IMR-90 (cell line): ENCODE measurements around the gene TAF11L12. TPM values are rescaled to one million over a fixed set of nuclear protein-coding genes. Genes with fewer than 3 reads are reported as not detected.
"Not testable (repeated sequence)": the region's sequence is repeated elsewhere in the genome, so short reads cannot be mapped to it uniquely, and the experiment has no call there.

ENCODE experiments used
- ATAC-seq: fragments of 200-7000 bp; cut with Tn5 transposase; 2 replicates; pipeline ENCODE4 v1.9.1; 2020; ENCODE audit warnings: low read depth, mild to moderate bottlenecking, moderate library complexity
- BruUV-seq: library from RNA; stranded (reverse); fragments of 400-500 nt; replicated peaks from 2 replicates; lab custom pipeline; 2021; lab: Mats Ljungman, UMichigan
- CTCF ChIA-PET: fragments of 300-600 bp; formaldehyde crosslinking; extraction: SDS; loops from one replicate; lab custom pipeline; 2021; ENCODE audit warnings: antibody characterized with exemption; lab: Yijun Ruan, JAX
- POLR2A ChIA-PET: fragments of 300-600 bp; sonication (Branson Sonifier 250); formaldehyde crosslinking; loops from one replicate; lab custom pipeline; 2022; ENCODE audit warnings: antibody characterized with exemption; ENCODE audit not compliant: unreplicated experiment; lab: Charles Lee
- DNase-seq: peaks from one replicate; pipeline ENCODE4 v3.0.0; 2013
- H2AFZ ChIP-seq: replicated peaks from 2 replicates; pipeline ENCODE3; 2013; ENCODE audit warnings: low read length, mild to moderate bottlenecking; ENCODE audit not compliant: poor library complexity
- H2AK5ac ChIP-seq: 2 replicates; pipeline ENCODE4 v1.6.1; 2013; ENCODE audit warnings: low read depth, low read length, inconsistent platforms
- H2AK9ac ChIP-seq: replicated peaks from 2 replicates; pipeline ENCODE3; 2013; ENCODE audit warnings: mild to moderate bottlenecking, low read depth, low read length, moderate library complexity; ENCODE audit not compliant: poor library complexity
- H2BK120ac ChIP-seq: 2 replicates; pipeline ENCODE4 v1.6.1; 2013; ENCODE audit warnings: low read depth, low read length, inconsistent platforms
- H2BK15ac ChIP-seq: 3 replicates; pipeline ENCODE4 v1.6.1; 2013; ENCODE audit warnings: low read depth, low read length, inconsistent platforms
- H2BK20ac ChIP-seq: 2 replicates; pipeline ENCODE4 v1.6.1; 2013; ENCODE audit warnings: low read depth, mild to moderate bottlenecking, inconsistent platforms, low read length, moderate library complexity
- H2BK5ac ChIP-seq: 2 replicates; pipeline ENCODE4 v1.6.1; 2013; ENCODE audit warnings: mild to moderate bottlenecking, low read depth, low read length, inconsistent platforms; ENCODE audit not compliant: poor library complexity, severe bottlenecking
- H3K14ac ChIP-seq: replicated peaks from 2 replicates; pipeline ENCODE4 v1.6.1; 2013; ENCODE audit warnings: low read depth, low read length, inconsistent platforms
- H3K18ac ChIP-seq: 2 replicates; pipeline ENCODE4 v1.6.1; 2013; ENCODE audit warnings: low read depth, low read length, control low read depth
- H3K23ac ChIP-seq: 2 replicates; pipeline ENCODE4 v1.6.1; 2013; ENCODE audit warnings: low read depth, low read length, inconsistent platforms
- H3K27ac ChIP-seq: 2 replicates; pipeline ENCODE4 v1.5.1; 2013; ENCODE audit warnings: mild to moderate bottlenecking, control low read depth, low read length; ENCODE audit not compliant: insufficient read depth
- H3K27me3 ChIP-seq: 2 replicates; pipeline ENCODE4 v1.6.1; 2013; ENCODE audit warnings: low read length; ENCODE audit not compliant: control insufficient read depth, insufficient read depth
- H3K36me3 ChIP-seq: 2 replicates; pipeline ENCODE4 v1.6.1; 2013; ENCODE audit warnings: low read length, mixed read lengths; ENCODE audit not compliant: control insufficient read depth, insufficient read depth
- H3K4ac ChIP-seq: 2 replicates; pipeline ENCODE4 v1.6.1; 2013; ENCODE audit warnings: low read depth, low read length, inconsistent platforms
- H3K4me1 ChIP-seq: 2 replicates; pipeline ENCODE4 v1.6.1; 2013; ENCODE audit warnings: low read length, mixed read lengths; ENCODE audit not compliant: control insufficient read depth, insufficient read depth
- H3K4me2 ChIP-seq: 2 replicates; pipeline ENCODE4 v1.6.1; 2013; ENCODE audit warnings: low read depth, mild to moderate bottlenecking, control low read depth, low read length, moderate library complexity
- H3K4me3 ChIP-seq: 2 replicates; pipeline ENCODE4 v1.5.1; 2013; ENCODE audit warnings: low read depth, mild to moderate bottlenecking, control low read depth, low read length, moderate library complexity; ENCODE audit not compliant: insufficient read depth
- H3K56ac ChIP-seq: 2 replicates; pipeline ENCODE4 v1.6.1; 2013; ENCODE audit warnings: low read length, inconsistent platforms; ENCODE audit not compliant: insufficient read depth; ENCODE audit errors: extremely low read depth
- H3K79me1 ChIP-seq, 2 experiments: 2 replicates each; pipeline ENCODE4 v1.6.1; 2013; ENCODE audit warnings: low read length in 2 of 2, inconsistent platforms in 1 of 2, low read depth in 1 of 2
- H3K9ac ChIP-seq: 2 replicates; pipeline ENCODE4 v1.6.1; 2013; ENCODE audit warnings: low read depth, low read length, control low read depth
- H3K9me1 ChIP-seq: 2 replicates; pipeline ENCODE4 v1.6.1; 2013; ENCODE audit warnings: low read length, inconsistent platforms; ENCODE audit not compliant: insufficient read depth
- H3K9me3 ChIP-seq: 2 replicates; pipeline ENCODE4 v1.6.1; 2013; ENCODE audit warnings: low read length; ENCODE audit not compliant: control insufficient read depth, insufficient read depth
- H4K20me1 ChIP-seq: 2 replicates; pipeline ENCODE4 v1.6.1; 2013; ENCODE audit warnings: low read length, inconsistent platforms; ENCODE audit not compliant: insufficient read depth
- H4K5ac ChIP-seq: 2 replicates; pipeline ENCODE4 v1.6.1; 2013; ENCODE audit warnings: mild to moderate bottlenecking, low read depth, low read length, control low read depth
- H4K8ac ChIP-seq, 2 experiments: 2 replicates each; pipeline ENCODE4 v1.6.1; 2013; ENCODE audit warnings: low read depth in 2 of 2, low read length in 2 of 2, control low read depth in 1 of 2, inconsistent platforms in 1 of 2
- H4K91ac ChIP-seq: 2 replicates; pipeline ENCODE4 v1.6.1; 2013; ENCODE audit warnings: low read depth, low read length, inconsistent platforms; ENCODE audit not compliant: insufficient read depth
- CEBPB ChIP-seq: IDR thresholded peaks from 2 replicates; pipeline ENCODE4 v1.6.1; 2012; ENCODE audit warnings: low read depth, low read length, improper control_type of control experiment
- CTCF ChIP-seq: conservative IDR thresholded peaks from 2 replicates; pipeline ENCODE4 v1.5.1; 2012; ENCODE audit warnings: mild to moderate bottlenecking, low read depth, low read length, improper control_type of control experiment
- FOS ChIP-seq: fragments of 150-350 bp; IDR thresholded peaks from 2 replicates; pipeline ENCODE4 v1.6.1; 2016; ENCODE audit warnings: low read depth, low read length
- MXI1 ChIP-seq: IDR thresholded peaks from 2 replicates; pipeline ENCODE4 v1.6.1; 2012; ENCODE audit warnings: low read depth, mild to moderate bottlenecking, low read length, moderate library complexity, borderline replicate concordance
- POLR2A ChIP-seq: IDR thresholded peaks from 2 replicates; pipeline ENCODE4 v1.6.1; 2012; ENCODE audit warnings: mild to moderate bottlenecking, low read depth, low read length
- RCOR1 ChIP-seq: IDR thresholded peaks from 2 replicates; pipeline ENCODE4 v1.6.1; 2012; ENCODE audit warnings: mild to moderate bottlenecking, low read length, improper control_type of control experiment; ENCODE audit not compliant: insufficient replicate concordance
- RFX5 ChIP-seq: IDR thresholded peaks from 2 replicates; pipeline ENCODE4 v1.8.0; 2012; ENCODE audit warnings: low read depth, mild to moderate bottlenecking, low read length, moderate library complexity
- WGBS, 2 experiments: methylation state at CpG; one replicate each; pipeline versions ENCODE4 v1.1.5 to v1.1.7; 2013; ENCODE audit warnings: missing lambda C conversion rate in 2 of 2; ENCODE audit not compliant: insufficient read length in 1 of 2; ENCODE audit errors: extremely low coverage in 2 of 2; 5-methylcytosine and 5-hydroxymethylcytosine counted together
- dilution Hi-C: fragments of 300-500 bp; cut with HindIII; formaldehyde crosslinking; loops from one replicate; pipeline ENCODE4 v1.14.3; 2018; ENCODE audit warnings: low sequenced_read_pairs; ENCODE audit not compliant: unreplicated experiment
- in situ Hi-C: fragments of 300-500 bp; cut with MboI; formaldehyde crosslinking; loops from 3 replicates; pipeline ENCODE4 v1.14.3; 2019; ENCODE audit warnings: low sequenced_read_pairs, inconsistent platforms, mixed read lengths
- intact Hi-C: fragments of 100-400 bp; cut with micrococcal nuclease; formaldehyde crosslinking; loops from 2 replicates; pipeline ENCODE4 v1.10.0; 2022
- polyA plus RNA-seq, 3 experiments: library from polyadenylated mRNA; depleted of rRNA; stranded (reverse); fragments of >200 nt; gene quantifications; 2 replicates each; pipeline ENCODE4 v1.2.3, GENCODE V29; 2012; ENCODE audit warnings: low replicate concordance in 1 of 3
- total RNA-seq: library from RNA; depleted of rRNA; stranded (reverse); fragments of >200 nt; gene quantifications from 2 replicates; pipeline ENCODE4 v1.2.3, GENCODE V29; 2012

TAF11L12 gene
- total and polyA plus RNA-seq, 2 of the 4 experiments (the other 2 are of a cell fraction), result not detected

- no peak overlapping the region for H3K23ac ChIP-seq
- no peaks in the 10 kb centered on the region for H4K20me1 ChIP-seq
- ChIA-PET POLR2A (no interaction called here), CTCF (no interaction called here)
- DNase-seq (no peak), ATAC-seq (no peak)
- no peaks in the 10 kb centered on the region for H3K9me1 ChIP-seq
- H3K14ac ChIP-seq, result no peak overlapping the region
- in situ Hi-C loops, result no loop called here
- no peak overlapping the region for H2BK15ac ChIP-seq
- H3K27ac ChIP-seq, result no peak overlapping the region
- no peak overlapping the region for H2BK20ac ChIP-seq
- H3K9ac ChIP-seq, result no peak overlapping the region
- no peak overlapping the region for H2AFZ ChIP-seq
- no peak overlapping the region for H2BK120ac ChIP-seq
- no peak overlapping the region for H2AK9ac ChIP-seq
- H3K4ac ChIP-seq, result no peak overlapping the region
- intact Hi-C loops, result no loop called here
- H3K79me1 ChIP-seq, result no peaks in the 10 kb centered on the region
- H3K9me3 ChIP-seq, result no peaks in the 10 kb centered on the region; the same call in 1 of the 2 replicates
- no peak overlapping the region for H3K18ac ChIP-seq
- no peak overlapping the region for H2BK5ac ChIP-seq
- dilution Hi-C loops, result no loop called here
- no peaks in the 10 kb centered on the region for H3K4me1 ChIP-seq
- no peak overlapping the region for H4K5ac ChIP-seq
- H3K4me2 ChIP-seq, result no peak overlapping the region
- no peaks in the 10 kb centered on the region for H3K27me3 ChIP-seq
- no peak overlapping the region for H4K8ac ChIP-seq
- no TSS peak for BruUV-seq
- TF ChIP-seq CEBPB (no peak), POLR2A (no peak), FOS (no peak), CTCF (no peak), RCOR1 (no peak), MXI1 (no peak), RFX5 (no peak)
- H3K36me3 ChIP-seq, result no peaks in the 10 kb centered on the region
- H3K56ac ChIP-seq, result no peak overlapping the region
- H3K4me3 ChIP-seq, result no peak overlapping the region
- 90% methylated on average over 3 of the region's 11 CpGs; no CpG with 5 or more reads in 1 of the 2 experiments for WGBS, 2 experiments
- no peak overlapping the region for H2AK5ac ChIP-seq
- H4K91ac ChIP-seq, result no peak overlapping the region
Measured at GRCh38 chr5:17625686-17626085, 15.5 kb downstream of the TAF11L12 start.

- H3K27ac ChIP-seq, H2BK5ac ChIP-seq, H4K91ac ChIP-seq, DNase-seq, H4K8ac ChIP-seq, H3K27me3 ChIP-seq, H3K4me3 ChIP-seq, intact Hi-C loops, H3K9me1 ChIP-seq, H3K18ac ChIP-seq, H2AK9ac ChIP-seq, H3K14ac ChIP-seq, H3K4me1 ChIP-seq, H3K9me3 ChIP-seq, H3K4ac ChIP-seq, H2BK15ac ChIP-seq, H4K5ac ChIP-seq, dilution Hi-C loops, H2AK5ac ChIP-seq, H3K23ac ChIP-seq, in situ Hi-C loops, H3K4me2 ChIP-seq, BruUV-seq, H3K56ac ChIP-seq, H3K79me1 ChIP-seq, ATAC-seq, H3K36me3 ChIP-seq, H2BK20ac ChIP-seq, H3K9ac ChIP-seq, H2BK120ac ChIP-seq, POLR2A ChIA-PET, H4K20me1 ChIP-seq, CTCF ChIA-PET, H2AFZ ChIP-seq: not testable (repeated sequence)
- no CpG with 5 or more reads among the region's 12 CpGs for WGBS, 2 experiments
Measured at GRCh38 chr5:17631788-17632187, 21.6 kb downstream of the TAF11L12 start, which contains the start of gene TAF11L13. Gene TAF11L13, plus strand, starts transcription at chr5:17632088.
